ENCODE data around the gene IL16. TPM values are rescaled to one million over a fixed set of nuclear protein-coding genes. Genes with fewer than 3 reads are reported as not detected.

IL16 gene
- polyA plus RNA-seq, 1 donor from 2014 or later, result not detected

GRCh38 chr15:81175496-81175895 is 21.2 kb upstream of the IL16 start:
- TF ChIP-seq RAD21 (conservative IDR thresholded peaks at IDR 0.05), result no peak
- no peak for TF ChIP-seq POLR2AphosphoS5 (IDR thresholded peaks at IDR 0.05)
- no peak for TF ChIP-seq REST (IDR thresholded peaks at IDR 0.05; ENCODE audit: borderline replicate concordance)
- no peak for TF ChIP-seq SMC3 (conservative IDR thresholded peaks at IDR 0.05; ENCODE audit: poor library complexity)
- TF ChIP-seq MXI1 (conservative IDR thresholded peaks at IDR 0.05; ENCODE audit: poor library complexity, severe bottlenecking), result no peak
- no peak for TF ChIP-seq CTCF (IDR thresholded peaks at IDR 0.05; ENCODE audit: poor library complexity, severe bottlenecking)
- no peak for TF ChIP-seq EZH2 (IDR thresholded peaks at IDR 0.05; ENCODE audit: borderline replicate concordance, insufficient read depth, low read length, poor library complexity, severe bottlenecking)
- TF ChIP-seq EP300 (conservative IDR thresholded peaks at IDR 0.05; ENCODE audit: poor library complexity, severe bottlenecking), result no peak
- TF ChIP-seq TAF1 (IDR thresholded peaks at IDR 0.05; ENCODE audit: low read depth), result no peak
- Histone ChIP-seq H3K4me2 (ENCODE audit: low read length) (no peak overlapping the region), H4K20me1 (ENCODE audit: insufficient read depth) (no peaks in the 10 kb centered on the region), H3K79me2 (replicated peaks; ENCODE audit: insufficient read depth, low read length) (no peaks in the 10 kb centered on the region), H3K4me3 (ENCODE audit: low read length) (no peak overlapping the region), H2AFZ (ENCODE audit: low read depth, low read length) (no peak overlapping the region), H3K36me3 (ENCODE audit: insufficient read depth, low read length) (no peaks in the 10 kb centered on the region), H3F3A (ENCODE audit: insufficient read depth, low read length, poor library complexity, severe bottlenecking) (no peaks in the 10 kb centered on the region), H3K9ac (ENCODE audit: low read length) (no peak overlapping the region), H3K9me2 (ENCODE audit: insufficient read depth, low read length) (no peaks in the 10 kb centered on the region), H3K27ac (ENCODE audit: low read length) (no peak overlapping the region), H3K9me3 (ENCODE audit: low read length) (no peaks in the 10 kb centered on the region), H3K27me3 (ENCODE audit: insufficient read depth, low read depth, low read length) (no peaks in the 10 kb centered on the region)

- TF ChIP-seq EZH2 (IDR thresholded peaks at IDR 0.05; ENCODE audit: borderline replicate concordance, insufficient read depth, low read length, poor library complexity, severe bottlenecking), result no peak
- no peak for TF ChIP-seq REST (IDR thresholded peaks at IDR 0.05; ENCODE audit: borderline replicate concordance)
- Histone ChIP-seq H3K36me3 (ENCODE audit: insufficient read depth, low read length) (no peaks in the 10 kb centered on the region), H3K9me3 (ENCODE audit: low read length) (no peaks in the 10 kb centered on the region), H3K79me2 (replicated peaks; ENCODE audit: insufficient read depth, low read length) (no peaks in the 10 kb centered on the region), H3F3A (ENCODE audit: insufficient read depth, low read length, poor library complexity, severe bottlenecking) (no peaks in the 10 kb centered on the region), H3K9me2 (ENCODE audit: insufficient read depth, low read length) (no peaks in the 10 kb centered on the region), H3K9ac (ENCODE audit: low read length) (no peak overlapping the region), H3K4me2 (ENCODE audit: low read length) (no peak overlapping the region), H3K27me3 (ENCODE audit: insufficient read depth, low read depth, low read length) (no peaks in the 10 kb centered on the region), H3K4me3 (ENCODE audit: low read length) (no peak overlapping the region), H2AFZ (ENCODE audit: low read depth, low read length) (no peak overlapping the region), H3K27ac (ENCODE audit: low read length) (no peak overlapping the region), H4K20me1 (ENCODE audit: insufficient read depth) (no peaks in the 10 kb centered on the region)
Observed at GRCh38 chr15:81176291-81176893, 20.3 kb upstream of the IL16 start.

Data from neural cell (in vitro differentiated cells).